Muscle of arm (tissue), 12 donors: ENCODE measurements around the gene SLC6A7. TPM values are rescaled to one million over a fixed set of nuclear protein-coding genes. Genes with fewer than 3 reads are reported as not detected.

Source experiments
- DNase-seq: peaks from one replicate; pipeline ENCODE4 v3.0.0-alpha.2; 2013
- polyA plus RNA-seq, 12 donors: library from polyadenylated mRNA; unstranded; fragments of 120-200 nt; gene quantifications; one replicate each; pipeline ENCODE4 v1.2.1, GENCODE V29; 2013; ENCODE audit not compliant: insufficient read length in 12 of 12

SLC6A7 gene
- polyA plus RNA-seq, 12 donors, result 0.20 to 1.9 (median 0.52) TPM; not detected in 2

DNA sequence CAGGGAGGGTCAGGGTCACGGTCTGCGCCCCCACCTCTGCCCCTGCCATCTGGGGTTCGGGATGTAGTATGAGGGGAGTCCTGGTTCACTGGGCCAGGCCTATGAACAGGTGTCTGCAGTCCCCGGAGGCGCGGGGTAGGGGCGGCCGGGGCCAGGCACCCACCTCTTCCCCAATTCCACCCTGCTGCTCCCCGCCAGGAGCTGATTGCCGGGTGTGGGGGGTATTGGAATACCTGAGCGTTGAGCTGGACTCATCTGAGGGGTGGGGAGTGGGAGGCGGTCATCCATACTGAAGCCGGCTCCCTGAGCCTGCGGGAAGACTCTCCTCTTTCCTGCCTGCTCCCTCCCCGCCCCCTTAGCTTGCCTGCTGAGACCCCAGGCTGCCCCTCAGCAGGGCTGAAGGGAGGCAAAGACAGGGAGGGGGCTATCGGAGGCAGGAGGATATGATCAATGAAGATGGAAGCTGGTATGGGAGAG, 679 bp downstream of the SLC6A7 start:
- DNase-seq, result no peak

DNA sequence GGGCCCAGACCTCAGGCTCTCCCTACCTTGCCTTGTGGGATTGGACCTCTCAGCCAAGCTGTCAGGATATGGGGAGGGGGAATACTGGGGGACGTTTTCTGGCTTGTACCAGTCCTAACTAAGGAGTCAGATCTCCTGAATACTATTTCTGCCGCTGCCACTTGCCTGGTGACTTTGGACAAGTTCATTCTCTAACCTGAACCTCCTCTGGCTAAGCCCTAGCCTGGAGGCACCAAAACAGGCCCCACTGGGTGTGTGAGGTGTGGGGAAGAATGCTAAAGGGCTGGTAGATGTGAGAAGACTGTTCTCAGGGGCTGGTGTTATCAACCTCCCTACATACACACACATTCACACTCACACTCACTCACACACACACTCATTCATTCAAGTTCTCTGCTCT, 1.1 kb downstream of the SLC6A7 start:
- no peak for DNase-seq

- no peak for DNase-seq
Observed at GRCh38 chr5:150192462-150192861, 2.6 kb downstream of the SLC6A7 start.

DNA sequence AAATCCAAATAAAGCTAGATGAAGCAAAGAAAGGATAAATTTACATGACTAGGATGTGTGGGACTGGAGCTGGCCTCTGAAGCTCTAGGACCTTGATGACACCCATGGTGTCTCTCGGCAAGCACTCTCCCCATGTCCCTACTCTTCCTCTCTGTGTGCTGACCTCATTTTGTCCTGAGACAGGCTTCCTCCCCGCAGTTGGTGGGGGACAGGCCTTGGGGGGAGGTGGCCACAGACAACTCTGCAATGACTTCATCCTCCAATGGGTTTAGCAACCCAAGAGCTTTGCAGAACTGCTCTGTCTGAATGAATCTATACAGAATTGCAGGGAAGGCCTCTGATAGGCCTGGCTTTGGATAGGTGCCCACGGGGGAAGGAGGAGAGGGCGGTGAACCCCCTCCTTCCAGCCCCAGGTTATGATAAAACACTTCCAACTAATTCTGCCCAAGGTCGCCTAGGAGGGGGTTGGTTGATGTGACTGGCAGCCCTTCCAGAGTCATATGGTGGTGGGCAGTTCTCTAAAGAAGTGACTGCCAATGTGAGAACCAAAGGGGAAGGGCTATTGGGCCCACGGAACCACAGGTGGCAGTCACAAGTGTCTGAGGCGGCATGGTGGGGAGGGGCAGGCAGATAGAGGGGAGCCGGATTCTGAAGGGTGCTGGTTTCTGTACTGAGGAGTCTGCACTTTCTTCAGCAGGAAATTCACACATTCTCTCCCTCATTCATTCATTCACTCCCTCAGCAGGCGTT, 6.0 kb downstream of the SLC6A7 start:
- no peak for DNase-seq

DNA sequence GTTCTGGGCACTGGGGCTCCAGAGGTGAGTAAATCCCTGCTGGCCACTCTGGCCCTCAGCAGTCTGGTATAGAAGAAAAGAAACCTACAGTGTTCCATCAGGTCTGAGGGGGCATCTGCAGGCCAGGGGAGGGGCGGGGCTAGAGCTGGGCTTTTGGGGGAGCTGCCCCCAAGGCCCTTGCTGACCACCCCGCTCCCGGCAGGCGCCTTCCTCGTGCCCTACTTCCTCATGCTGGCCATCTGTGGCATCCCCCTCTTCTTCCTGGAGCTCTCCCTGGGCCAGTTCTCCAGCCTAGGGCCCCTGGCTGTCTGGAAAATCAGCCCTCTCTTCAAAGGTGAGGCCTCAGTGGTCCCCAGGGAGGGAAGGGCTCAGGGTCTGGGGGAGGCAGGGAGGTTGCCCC, 6.7 kb downstream of the SLC6A7 start:
- DNase-seq, result no peak

DNA sequence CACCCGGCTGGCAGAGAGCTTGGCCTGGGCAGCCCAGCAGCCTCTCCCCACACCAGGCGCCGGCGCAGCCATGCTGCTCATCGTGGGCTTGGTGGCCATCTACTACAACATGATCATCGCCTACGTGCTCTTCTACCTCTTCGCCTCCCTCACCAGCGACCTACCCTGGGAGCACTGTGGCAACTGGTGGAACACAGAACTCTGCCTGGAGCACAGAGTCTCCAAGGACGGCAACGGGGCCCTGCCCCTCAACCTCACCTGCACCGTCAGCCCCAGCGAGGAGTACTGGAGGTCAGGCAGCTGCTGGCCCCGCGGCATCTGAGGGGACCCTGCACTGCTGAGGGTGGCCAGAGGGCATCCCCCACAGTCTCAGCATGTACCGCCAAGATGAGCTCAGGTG, 7.1 kb downstream of the SLC6A7 start:
- no peak for DNase-seq

DNA sequence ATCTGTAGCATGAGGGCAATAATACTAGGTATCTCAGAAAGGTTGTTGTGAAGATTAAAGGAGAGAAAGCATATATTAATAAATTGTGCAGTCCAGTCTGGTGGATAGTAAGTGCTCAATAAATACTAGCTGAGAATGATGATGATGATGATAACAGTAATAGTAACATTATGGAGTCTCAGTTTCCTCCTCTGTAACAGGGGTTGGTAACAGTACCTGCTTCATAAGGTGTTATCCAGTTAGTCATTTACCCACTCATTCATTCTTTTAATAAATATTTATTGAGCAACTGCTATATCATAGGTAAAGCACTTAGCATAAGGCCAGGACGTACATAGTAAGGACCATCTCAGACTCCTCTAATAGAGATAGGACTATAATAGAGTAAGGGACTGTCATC, 7.6 kb downstream of the SLC6A7 start:
- no peak for DNase-seq

DNA sequence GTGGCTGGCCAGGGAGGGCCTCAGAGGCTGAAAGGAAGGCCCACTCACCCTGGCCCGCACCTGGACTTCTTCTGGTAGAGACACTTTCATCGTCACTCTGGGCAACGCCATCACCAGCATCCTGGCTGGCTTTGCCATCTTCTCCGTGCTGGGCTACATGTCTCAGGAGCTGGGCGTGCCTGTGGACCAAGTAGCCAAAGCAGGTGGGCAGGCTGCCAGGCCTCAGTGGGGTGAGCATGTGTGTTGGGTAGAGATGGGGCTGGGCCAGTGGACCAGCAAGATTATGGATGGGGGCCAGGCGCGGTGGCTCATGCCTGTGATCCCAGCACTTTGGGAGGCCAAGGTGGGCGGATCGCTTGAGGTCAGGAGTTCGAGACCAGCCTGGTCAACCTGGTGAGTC, 12.6 kb downstream of the SLC6A7 start:
- no peak for DNase-seq

- DNase-seq, result no peak
Observed at GRCh38 chr5:150203832-150204589, 14.1 kb downstream of the SLC6A7 start.

GRCh38 chr5:150204590-150204960, 14.7 kb downstream of the SLC6A7 start:
- no peak for DNase-seq

GRCh38 chr5:150206098-150206778, 16.4 kb downstream of the SLC6A7 start:
- no peak for DNase-seq

DNA sequence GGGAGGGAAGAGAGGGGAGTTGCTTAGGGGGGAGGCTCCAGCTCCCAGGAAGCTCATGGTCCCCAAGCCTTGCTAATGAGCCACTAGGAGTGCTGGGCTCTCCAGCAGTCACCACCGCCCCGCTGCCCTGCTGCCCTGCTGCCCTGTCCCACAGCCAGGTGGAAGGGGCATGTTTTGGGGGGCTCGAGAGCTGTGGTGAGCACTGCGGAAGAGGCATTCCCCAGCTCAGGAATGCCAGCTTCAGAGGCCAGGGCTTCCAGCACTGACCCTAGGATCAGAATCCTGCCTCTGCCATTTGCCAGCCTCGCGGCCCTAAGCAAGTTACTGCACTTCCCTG, 16.9 kb downstream of the SLC6A7 start:
- DNase-seq, result no peak

DNA sequence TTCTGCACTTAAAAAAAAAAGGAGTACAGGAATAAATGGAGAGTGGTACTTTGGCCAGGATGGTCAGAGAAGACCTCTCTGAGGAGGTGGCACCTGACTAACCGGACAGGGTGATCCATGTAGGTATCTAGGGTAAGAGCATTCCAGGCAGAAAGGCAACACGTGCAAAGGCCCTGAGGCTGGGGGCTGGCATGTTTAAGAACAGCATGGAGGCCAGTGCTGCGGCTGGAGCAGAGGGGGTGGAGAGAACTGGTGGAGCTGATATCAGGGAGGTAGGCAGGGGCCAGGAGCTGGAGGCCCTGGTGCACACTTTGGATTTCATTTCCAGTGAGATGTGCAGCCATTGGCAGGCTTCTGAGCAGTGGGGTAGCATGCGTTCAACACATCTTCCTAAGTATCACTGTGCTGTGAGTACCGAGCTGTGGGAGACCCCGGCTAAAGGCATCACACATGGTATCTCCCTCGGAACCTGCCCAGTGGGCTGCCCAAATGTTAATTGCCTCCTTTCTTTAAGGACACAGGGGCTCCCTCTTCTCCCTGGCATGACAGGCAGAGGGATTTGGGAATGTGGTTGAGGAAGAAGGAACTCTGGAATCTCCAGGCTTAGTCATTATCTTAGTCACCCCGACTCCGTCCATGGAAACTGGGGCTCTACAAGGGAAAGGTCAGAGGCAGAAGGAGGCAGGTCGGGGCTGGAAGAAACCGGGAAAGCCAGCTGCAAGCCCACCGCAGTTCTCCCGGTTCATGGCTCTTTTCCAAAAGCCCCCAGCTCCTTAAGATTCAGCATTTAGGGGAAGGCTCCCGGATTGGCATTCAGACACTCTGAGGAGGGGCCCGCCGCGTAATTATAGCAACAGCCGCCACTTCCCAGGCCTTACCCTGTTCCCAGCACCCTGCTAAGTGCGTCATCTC, 18.6 kb downstream of the SLC6A7 start:
- DNase-seq, result no peak

DNA sequence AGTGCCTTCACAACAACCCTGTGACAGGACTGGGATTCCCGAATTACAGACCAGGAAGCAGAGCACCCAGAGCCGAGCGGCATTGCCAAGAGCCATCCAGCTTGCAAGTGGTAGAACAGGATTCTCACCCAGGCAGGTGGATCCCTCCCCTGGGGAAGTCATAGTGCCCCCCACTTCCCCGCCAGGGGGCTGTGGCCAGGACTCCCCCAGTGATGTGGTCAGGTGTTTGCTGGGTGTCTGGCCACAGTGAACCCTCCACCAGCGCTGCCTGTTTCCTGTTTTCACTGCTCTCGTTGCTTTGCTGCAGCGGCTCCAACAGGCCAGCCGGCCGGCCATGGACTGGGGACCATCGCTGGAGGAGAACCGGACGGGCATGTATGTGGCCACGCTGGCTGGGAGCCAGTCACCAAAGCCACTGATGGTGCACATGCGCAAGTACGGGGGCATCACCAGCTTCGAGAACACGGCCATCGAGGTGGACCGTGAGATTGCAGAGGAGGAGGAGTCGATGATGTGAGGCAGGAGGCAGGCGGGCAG, 19.3 kb downstream of the SLC6A7 start:
- no peak for DNase-seq

- DNase-seq, result no peak
Observed at GRCh38 chr5:150210644-150211043, 20.8 kb downstream of the SLC6A7 start.

- no peak for DNase-seq
Observed at GRCh38 chr5:150211156-150212030, 21.5 kb downstream of the SLC6A7 start.

- peak; percentile 72 for DNase-seq
Observed at GRCh38 chr5:150213530-150213929, 23.7 kb downstream of the SLC6A7 start.

DNA sequence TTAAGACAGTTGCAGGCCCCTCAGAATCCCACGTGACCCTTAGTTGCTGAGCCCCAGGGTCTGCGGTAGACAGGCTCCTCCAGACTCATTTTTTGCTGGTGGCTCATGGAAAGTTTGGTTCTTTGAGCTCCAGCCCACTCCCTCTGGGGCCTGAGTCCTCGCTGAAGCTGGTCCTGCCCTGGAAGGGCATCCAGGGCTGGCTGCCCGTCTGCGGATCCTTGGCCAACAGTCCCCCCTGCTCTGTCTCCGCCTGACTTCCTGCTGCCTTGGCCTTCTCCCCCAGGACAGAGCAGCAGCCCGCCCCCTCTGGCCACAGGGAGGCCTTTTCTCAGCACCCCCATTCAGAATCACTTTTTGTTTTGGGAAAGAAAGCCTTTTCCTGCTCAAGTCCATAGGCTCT, 24.4 kb downstream of the SLC6A7 start:
- DNase-seq, result peak; percentile 38

- DNase-seq, result peak; percentile 83
Observed at GRCh38 chr5:150215979-150216944, 26.4 kb downstream of the SLC6A7 start.
